Stimulated activated CD4-positive, alpha-beta T cell treated with anti-CD3 and anti-CD28 coated beads, Interleukin-2, amount 100 ng/mL, for 4 hours (primary cell): Measurements from ENCODE around the gene DCANP1.
"Not testable (repeated sequence)": the region's sequence is repeated elsewhere in the genome, so short reads cannot be mapped to it uniquely, and the experiment has no call there.

ENCODE experiments used
- DNase-seq: peaks from one replicate; pipeline ENCODE4 v3.0.0-alpha.2; 2020; ENCODE audit warnings: low read depth

Gene DCANP1, protein sequence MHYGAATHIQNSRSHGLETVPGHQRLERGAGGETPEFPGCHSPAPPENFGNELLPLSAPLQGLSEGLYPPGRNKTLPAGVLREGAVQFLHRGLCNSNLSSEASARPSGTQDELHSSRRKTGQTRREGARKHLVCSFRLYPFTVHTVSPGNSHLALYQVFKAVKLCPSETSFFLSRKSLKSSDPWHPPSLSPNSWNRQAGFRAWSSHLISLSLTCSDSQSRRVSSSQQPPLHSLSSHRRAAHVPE

DNA sequence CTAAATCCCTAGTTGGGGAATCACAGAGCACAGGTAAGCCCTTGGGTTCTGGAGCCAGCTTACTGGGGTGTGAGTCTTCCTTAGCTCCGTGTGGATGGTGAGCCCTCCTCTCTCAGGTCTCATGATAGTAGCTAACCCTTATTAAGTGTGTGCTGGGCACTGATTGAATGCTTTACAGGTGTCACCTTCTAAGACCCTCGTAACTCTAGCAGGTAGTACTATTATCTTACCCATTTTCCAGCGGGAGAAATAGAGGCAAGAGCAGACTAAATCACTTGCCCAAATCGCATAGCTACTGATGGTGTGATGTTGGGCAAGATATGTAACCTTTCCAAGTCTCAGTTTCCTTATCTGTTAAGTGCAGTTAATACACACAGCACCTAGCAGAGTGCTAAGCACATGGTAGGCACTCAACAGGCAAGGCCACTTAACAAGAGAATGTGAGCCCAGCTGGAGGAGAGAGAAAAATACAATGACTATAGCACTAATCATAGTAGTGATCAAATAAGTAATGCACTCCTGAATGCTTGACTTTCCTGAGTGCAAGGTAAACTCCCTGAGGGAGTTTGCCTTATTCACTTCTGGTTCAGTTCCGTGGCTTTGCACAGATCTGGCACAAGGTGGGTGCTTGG, at the start of gene DCANP1:
DCANP1 (minus strand) TSS at position 51 of the 632 bp plus-strand sequence. CDS start 240 bp downstream, outside the sequence.
- DNase-seq, result no peak

DNA sequence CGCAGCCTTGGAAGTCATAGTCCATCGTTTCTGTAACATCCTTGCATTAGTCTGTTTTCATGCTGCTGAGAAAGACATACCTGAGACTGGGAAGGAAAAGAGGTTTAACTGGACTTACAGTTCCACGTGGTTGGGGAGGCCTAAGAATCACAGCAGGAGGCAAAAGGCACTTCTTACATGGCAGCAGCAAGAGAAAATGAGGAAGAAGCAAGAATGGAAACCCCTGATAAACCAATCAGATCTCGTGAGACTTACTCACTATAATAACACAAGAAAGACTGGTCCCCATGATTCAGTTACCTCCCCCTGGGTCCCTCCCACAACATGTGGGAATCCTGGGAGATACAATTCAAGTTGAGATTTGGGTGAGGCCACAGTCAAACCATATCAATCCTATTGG, 48.4 kb upstream of the DCANP1 start:
- not testable (repeated sequence) for DNase-seq

DNA sequence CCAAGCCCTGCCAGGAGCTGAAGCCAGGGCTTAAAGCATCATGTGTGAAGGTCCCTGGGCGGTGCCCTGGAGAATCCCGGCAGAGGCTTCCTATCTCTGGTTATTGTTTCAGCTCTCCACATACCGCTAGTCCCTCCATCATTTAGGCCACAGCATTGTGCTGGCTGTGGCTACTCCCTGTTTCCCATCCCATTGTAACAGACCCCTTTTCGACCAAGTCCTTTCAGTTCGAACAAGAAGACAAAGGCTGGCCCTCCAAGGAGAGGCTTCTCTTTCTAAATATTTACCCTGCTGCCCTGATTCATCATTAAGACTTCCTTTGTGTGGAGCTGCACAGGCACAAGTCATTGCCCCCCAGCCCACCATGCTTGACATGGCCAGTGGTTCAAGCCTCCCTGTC, 47.0 kb upstream of the DCANP1 start:
- no peak for DNase-seq

DNA sequence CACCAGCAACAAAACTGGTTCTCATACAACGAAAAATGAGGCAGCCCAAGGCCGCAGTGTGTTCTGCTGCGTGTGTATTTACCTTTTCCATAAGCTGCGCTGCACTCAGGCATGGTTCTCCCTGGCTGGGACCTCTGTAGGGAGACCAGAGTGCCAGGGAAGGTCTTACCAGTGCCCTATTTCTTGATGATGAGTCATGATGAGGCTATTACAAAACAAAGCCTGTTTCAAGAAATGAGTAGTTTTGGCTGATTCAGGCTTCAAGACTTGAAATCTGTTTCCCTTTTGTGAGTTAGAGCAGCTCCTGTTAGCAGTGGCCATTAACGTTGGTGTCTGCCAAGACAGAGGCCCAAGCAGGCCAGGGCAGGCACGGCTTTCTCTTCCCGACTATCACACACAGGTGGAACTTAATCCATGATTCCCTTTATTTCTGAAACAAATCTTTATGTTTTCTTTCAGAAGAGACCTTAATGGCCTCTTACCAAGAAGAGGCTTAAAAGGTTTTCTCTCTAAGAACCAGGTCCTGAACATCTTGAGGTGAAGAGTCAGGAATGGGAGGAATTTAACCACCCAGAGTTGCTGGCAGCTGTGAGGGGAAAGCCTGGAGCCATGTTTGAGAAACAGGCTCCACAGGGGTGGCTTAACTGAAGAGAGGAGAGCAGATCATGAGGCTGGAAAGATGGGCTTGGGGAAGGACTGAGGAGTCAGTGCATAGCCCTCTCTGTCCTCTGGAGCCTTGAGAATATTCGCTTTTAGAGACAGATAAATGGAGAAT, 46.4 kb upstream of the DCANP1 start:
- no peak for DNase-seq

DNA sequence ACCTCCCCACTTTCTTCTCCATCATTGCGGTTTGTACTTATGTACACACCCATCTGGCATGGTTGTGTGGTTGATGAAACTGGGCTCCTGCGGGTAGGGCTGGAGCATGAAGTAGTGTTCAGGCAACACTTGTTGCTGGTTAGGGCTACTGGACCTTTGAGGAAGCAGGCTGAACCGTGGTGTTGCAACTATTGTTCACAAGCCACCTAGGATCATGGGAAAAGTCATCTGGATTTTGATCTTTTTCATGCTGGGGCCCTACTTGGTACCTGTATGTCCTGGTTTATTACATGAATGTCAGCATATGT, 45.1 kb upstream of the DCANP1 start:
- DNase-seq, result no peak

DNA sequence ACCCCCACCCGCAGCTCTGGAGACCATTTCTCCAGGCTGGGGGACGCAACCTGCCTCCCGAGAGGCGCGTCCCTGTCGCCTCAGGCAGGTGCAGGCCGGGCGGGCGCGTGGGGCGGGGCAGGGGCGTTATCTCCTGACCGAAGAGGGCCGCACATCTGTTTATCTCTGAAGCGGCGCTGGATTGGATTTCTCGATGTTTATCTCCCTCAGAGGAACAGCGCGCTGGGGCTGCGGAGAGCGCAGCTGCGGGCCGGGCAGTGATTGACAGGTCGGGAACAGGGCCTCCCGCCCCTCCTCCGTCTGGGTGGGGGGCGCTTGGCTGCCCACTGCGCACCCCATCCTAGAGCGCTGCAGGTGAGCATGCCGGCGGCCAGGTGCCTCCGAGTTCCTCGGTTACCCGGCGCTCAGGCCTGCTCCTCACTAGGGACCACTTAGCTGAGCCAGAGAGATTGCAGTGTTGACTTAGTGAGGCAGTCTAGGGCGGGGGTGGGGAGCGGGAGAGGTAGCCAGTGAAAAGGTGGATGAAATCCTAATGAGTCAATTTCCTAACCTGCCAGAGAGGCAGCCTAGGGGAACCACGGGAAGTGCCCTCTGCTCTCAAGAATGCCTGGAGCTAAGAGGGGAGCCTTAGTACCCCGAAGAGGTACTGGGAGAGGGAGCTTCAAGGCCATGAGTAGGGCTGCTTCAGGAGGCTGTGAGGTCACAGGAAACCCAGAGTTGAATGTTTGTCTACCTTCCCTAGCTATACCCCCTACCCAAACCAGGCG, 44.6 kb upstream of the DCANP1 start:
- DNase-seq, result no peak

DNA sequence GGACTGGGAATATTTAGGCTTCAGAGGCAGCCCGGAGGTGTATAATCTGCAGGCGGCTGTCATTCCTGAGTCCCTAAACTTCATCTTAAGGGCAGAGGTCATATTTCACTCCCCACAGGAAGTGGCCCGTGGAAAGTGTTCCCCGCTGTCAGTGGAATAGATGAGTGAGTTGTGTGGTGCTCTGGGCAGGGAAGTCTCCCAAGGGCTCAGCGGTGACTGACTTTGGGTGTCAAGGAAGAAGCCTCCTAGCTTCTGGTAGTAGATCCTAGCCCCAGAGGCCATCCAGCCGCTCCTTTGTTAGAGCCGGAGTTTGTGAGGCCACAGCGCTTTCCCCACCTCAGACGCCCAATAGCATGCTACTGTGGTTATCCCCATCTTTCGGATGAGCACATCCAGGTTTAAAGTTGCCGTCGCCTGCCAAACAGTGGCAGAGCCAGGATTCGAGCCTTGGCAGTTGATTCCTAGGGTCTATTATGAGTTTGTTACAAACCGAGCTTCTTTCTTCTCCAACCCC, 43.9 kb upstream of the DCANP1 start:
- no peak for DNase-seq

DNA sequence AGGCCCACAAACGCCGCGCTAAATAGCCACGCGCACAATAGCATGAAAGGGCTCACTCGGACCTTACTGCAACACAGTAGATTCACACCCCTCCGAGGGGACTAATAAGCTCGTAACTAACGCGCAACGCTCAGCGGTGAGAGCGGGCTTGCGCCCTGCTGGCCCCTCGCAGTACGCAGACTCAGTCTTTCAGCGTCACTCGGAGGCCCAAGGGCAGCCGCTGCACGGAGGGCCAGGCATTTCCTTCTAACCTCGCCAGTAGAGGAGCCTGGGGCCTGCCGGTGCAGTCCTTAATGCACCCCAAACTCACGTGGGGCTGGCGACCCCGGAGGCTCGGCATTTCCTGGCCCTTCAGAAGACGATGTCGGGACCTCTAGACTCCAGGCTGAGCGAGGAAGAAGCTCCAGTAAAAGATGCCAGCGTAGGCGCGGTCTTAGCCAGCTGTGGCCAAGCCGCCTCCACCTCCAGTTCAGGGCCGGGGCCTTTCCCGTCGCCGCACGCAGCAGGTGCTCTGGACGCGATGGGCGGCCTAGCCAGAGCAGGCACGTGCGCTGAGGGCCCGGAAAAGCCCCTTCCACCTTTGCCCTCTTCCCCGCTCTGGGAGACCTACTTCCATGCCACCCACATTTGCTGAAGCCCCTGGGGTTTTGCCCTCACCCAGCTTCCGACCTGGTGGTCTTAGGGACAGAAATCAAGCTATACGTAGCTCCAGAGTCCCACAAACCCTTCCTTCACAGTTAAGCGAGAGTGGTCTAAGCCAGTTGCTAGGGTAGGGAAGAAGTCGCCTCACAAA, 43.3 kb upstream of the DCANP1 start:
- no peak for DNase-seq

DNA sequence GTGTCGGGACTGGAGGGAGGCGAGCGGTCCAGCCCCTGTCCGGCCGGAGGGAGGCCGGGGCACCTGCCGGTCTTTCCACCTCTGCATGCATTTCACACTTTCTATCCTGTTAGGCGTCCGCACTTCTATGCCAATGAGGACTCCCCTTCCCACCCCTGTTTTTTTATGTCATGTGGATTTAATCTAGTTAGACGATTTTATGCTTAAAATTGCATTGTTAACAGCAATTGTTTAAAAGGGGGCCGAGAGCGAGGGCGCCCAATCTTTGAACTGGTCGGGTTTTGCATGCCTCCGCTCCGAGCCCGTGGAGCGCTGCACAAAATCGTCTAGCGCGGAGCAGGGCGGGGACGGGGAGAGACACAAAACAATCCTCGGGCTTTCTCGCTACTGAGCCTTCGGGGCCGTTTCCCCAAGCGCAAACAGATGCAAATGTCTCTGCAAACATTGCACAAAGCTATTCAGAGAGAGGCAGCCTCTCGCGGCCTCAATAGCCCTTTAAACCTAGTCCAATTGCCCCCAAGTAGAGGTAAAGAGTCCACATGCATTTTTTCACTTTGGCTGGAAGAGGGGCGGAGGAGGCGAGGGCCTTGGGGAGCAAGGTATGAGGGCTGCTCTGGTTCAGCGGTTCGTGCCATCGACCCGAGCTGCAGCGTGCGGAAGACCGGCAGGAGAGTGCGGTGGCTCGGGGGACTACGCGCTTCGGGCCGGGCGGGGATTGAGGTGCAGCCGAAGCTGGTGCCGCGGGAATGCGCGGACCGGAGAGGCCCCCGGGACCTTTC, 42.5 kb upstream of the DCANP1 start:
- no peak for DNase-seq

DNA sequence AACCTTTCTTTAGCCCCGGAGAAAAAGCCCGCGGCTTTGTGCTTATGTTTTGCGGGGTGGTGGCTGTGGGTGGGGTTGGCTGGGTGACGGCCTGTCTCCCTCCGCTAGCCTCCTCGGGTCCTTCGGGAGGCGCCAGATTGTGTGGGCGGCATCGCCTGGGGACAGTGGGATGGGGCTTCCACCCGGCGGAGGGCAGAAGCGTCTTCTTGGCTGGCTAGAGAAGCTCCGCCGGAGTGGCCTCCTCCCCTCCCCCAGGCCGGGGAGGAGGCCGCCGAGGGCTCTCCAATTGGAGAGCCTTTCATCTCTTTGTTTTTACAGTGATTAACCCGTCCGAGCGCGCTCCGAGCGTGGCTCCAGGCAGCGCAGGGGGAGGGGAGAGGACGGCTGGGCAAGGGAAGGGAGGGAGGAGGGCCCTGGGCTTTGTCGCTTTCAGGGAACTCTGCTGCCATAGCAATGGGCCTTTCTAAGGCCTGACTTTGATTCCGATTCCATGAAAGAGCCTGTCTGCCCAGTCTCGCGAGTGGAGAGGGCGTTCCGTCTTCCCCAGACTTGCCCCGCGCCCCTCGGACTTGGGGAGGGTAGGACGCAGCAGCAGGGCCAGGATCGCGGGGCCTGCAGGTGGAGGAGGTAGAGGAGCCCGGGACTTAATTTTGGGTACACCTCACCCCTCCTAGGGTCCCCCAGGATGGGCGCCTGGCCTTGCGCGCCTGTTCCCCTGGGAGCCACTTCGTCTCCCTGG, 41.7 kb upstream of the DCANP1 start:
- DNase-seq, result no peak

DNA sequence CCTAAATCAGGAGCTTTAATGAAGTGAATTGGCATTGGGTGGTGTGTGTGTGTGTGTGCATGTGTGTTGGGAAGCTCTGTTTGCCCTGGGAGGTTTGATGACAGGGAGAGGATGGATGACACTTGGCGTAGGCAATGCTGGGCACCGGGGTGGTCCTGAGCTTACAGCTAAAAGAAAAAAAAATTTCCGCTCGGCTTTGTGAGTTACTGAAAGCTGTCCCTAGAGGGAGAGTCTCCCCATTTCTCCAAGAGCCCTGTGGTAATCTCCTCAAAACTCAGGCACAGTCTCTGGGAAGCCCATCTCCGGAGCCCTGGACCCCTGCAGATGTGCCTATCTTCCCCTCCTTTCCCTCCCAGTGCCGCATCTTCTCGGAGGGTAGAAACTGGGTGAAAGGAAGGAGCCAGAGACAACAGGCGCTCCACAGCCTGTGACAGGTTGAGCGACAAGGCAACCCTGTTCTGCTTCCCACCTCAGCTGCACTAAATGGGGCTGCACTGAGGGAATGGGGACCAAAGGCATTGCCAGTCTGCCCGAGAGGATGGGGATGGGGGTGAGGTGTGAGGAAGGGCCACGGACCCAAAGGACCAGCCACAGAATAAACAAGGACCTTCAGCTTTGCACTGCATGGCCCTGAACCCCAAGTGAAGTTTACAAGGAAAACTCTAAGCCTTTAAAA, 40.8 kb upstream of the DCANP1 start:
- DNase-seq, result no peak

DNA sequence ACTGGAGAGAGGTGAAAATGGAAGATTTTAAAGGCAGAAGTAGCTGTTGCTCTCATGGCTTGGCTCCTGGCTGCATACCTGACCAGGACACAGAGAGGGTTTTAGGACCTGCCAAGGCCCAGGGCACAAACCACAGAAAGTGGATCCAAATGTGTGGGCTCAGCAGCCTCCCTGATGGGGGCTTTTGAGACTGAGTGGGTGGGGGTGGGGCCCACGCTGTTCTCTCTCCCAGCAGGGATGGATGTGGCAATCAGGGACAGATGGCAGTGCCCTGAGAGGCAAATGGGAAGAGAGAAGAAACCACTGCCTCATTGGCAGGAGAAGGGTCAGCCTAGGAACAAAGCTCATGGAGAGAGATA, 39.9 kb upstream of the DCANP1 start:
- no peak for DNase-seq

DNA sequence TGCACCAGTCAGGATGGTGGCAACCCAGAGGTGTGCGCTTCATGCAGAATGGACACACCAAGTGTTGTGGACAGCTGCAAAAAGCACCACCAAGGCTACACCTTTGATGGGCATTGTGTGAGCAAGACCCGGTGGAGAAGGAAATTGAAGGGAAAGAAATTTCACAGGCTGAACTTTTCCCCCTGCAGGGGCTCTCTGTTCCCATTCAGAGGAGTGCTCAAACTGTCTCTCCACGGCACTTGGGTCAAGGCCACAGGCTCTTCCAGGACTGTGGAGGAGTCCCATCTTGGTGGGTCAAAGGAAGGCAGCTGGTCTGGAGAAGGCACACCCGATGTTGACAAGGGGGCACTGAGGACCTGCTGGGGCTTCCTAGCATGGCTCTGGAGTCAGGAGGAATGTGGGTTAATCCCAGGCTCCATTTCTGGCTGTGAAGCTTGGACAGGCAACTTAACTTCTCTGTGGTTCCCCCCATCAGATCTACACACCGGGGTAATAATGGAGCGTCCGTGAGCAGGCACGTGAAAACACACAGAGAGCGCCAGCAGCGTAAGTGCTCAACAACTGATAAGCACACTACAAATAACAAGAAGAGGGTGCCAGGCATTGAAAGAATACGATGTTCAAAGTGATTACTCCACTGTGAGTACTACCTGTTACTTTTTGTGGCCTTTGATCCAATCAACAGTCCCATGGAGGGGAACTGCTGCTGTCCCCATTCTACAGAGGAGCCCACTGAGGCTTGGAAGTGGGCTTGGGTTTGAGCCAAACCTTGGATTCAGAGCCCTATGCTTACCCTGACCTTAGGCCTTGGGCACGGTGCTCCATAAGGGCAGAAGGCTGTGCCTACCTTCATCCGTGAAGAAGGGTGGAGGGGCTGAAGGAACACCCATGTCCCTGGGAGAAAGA, 39.2 kb upstream of the DCANP1 start:
- no peak for DNase-seq

DNA sequence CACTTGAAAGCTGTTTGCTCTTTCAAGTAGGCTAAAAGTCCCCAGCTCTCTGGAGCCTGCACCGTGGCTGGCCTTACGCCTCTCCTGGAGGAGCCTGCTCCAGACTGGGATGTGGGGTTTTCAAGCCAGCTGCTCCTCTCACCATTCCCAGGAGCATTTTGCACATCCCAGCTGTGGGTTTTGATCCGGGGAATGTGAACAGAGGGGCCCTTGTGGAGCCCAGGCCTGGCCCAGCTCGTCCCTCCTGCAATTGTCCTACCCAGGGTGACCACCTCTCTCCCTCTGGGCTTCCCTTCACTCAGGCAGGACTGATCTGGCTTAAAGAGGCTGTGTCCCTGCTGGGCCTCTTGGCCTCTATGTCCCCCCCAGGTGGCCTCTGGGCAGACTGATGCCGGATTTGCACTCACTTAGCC, 37.5 kb upstream of the DCANP1 start:
- DNase-seq, result no peak

DNA sequence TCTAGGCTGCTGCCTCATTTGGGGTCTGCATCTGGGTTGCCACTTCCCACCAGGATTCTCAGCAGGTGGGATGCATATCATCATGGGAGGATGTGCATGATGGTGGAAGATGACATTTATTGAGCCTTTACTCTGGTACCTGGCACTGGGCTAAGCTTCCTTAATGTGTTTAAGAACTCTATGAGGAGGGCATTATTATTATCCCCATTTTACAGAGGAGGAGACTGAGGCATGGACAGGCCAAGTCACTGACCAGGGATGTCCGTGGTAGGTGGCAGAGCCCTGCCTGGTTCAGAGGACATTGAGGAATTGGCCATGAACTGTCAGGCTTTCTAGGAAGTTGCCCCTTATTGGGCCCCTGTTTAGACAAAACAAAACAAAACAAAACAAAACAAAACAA, 36.1 kb upstream of the DCANP1 start:
- no peak for DNase-seq

DNA sequence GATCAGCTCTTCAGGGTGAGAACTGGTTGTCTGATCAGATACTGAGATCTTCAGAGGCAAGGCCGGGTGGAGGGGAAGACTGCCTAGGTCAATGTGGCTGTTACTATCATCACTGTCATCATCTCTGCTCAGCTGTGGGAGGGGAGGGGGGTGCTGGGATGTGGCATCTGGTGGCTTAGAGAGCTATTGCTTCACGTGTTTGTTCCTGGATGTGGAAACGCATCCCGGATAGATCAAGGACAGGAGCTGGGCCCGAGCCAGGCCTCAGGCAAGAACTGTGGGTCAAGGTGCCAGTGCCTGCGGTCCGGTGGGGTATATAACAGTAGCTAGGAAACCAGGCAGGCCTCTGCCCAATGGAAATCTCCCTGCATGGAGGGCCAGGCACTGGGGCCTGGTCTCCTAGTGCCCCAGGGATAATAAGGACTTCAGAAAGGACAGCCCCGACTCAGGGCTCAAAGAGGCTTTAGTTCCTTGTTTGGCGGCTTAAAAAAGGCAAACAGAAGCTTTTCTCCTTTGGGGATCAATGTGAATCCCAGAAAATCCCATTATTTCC, 35.3 kb upstream of the DCANP1 start:
- DNase-seq, result no peak

DNA sequence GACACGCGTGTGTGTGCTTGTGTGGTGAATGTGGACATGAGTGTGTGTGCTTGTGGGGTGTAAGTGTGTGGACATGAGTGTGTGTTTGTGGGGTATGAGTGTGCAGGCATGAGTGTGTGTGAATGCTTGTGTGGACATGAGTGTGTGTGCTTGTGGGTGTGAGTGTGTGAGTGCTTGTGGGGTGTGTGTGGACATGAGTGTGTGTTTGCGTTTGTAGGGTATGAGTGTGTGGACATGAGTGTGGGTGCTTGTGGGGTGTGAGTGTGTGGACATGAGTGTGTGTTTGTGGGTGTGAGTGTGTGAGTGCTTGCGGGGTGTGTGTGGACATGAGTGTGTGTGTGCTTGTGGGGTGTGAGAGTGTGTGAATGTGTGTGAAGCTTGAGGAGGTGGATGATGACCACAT, 34.8 kb upstream of the DCANP1 start:
- no peak for DNase-seq

DNA sequence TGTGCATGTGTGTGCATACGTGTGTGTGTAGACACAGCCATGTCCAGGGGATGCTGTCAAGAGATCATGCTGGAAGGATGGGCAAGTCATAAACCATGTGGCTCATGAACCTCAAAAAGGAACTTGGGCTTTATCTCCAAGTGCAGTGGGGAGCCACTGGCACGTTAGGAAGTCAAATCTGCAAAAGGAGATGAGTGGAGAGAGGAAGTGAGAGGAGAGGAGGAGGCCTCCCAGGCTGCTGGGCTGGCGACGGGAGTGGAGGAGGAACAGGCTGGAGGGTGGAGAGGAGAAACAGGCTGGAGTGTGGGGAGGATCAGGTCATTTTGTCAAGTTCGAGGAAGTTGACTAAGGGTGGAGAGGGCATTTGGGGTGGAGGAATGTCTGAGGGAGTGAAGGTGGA, 34.2 kb upstream of the DCANP1 start:
- no peak for DNase-seq
